Measurements from ENCODE around the gene IRF2BP1. TPM values are rescaled to one million over a fixed set of nuclear protein-coding genes. Genes with fewer than 3 reads are reported as not detected.

Gene IRF2BP1, protein sequence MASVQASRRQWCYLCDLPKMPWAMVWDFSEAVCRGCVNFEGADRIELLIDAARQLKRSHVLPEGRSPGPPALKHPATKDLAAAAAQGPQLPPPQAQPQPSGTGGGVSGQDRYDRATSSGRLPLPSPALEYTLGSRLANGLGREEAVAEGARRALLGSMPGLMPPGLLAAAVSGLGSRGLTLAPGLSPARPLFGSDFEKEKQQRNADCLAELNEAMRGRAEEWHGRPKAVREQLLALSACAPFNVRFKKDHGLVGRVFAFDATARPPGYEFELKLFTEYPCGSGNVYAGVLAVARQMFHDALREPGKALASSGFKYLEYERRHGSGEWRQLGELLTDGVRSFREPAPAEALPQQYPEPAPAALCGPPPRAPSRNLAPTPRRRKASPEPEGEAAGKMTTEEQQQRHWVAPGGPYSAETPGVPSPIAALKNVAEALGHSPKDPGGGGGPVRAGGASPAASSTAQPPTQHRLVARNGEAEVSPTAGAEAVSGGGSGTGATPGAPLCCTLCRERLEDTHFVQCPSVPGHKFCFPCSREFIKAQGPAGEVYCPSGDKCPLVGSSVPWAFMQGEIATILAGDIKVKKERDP
- total RNA-seq, result 15.3 and 15.8 TPM in 2 replicates

DNA sequence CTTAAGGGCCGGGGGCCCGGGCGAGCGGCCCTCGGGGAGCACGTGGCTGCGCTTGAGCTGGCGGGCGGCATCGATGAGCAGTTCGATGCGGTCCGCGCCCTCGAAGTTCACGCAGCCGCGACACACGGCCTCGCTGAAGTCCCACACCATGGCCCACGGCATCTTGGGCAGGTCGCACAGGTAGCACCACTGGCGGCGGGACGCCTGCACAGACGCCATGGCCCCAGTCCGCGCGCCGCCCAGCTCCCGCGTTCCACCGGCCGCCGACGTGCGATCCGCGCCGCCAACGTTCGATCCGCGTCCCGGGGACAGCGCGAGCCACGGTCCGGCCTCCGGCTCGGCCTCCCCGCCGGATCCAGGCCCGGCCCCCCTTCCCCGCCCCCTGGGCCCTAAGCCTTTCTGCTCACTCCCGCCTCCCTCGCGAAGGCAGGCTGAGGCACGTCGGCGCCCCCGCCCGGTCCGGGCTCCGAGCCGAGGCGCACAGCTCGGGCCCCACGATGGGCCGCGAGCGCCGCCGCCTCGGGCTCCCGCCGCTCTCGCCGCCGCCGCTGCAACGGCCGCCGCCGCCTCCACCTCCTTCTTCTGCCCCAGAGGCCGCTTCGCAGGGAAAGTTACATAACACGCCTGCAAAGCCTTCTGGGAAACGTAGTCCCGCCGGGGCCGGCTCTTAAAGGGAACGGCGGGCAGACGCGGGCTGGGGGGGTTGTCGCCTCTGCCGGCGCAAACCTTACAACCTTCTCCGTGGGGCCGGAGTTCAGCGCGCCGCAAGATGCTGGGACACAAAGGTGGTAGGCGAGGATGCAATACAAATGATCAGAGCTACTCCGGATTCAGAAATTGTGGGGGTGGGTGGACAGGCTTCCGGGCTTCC, at the start of gene IRF2BP1:
TSS of gene IRF2BP1 (minus strand) at position 586 of the 871 bp plus-strand sequence. CDS start at position 219, 367 bp downstream.
- intact Hi-C loops (cut with micrococcal nuclease), result loop anchor here (1.0 to 2.0 kb wide), 7 partner anchors 17 to 479 kb away; partner anchors contain the start of genes CCDC61, FBXO46, MYPOP and POLR1G

DNA sequence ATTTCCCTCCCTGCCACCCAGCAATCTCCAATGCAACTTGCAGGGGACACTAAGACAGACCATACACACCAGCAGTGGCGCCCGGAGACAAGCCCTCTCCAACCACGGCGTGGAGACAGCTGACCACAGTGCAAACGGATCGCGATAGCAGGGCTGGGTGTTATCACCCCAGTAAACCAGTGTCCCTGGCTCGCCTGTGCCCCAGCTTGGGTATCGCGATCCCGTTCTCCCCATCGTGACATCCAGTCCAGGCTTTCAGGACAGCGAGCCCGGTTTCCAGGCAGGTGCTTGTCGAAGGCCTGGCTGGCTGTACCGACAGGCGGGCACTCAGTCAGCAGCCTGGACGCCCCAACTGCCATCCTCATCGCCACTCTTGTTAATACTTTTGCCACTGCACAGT, 49.3 kb upstream of the IRF2BP1 start:
- intact Hi-C loops (cut with micrococcal nuclease), result no loop called here

DNA sequence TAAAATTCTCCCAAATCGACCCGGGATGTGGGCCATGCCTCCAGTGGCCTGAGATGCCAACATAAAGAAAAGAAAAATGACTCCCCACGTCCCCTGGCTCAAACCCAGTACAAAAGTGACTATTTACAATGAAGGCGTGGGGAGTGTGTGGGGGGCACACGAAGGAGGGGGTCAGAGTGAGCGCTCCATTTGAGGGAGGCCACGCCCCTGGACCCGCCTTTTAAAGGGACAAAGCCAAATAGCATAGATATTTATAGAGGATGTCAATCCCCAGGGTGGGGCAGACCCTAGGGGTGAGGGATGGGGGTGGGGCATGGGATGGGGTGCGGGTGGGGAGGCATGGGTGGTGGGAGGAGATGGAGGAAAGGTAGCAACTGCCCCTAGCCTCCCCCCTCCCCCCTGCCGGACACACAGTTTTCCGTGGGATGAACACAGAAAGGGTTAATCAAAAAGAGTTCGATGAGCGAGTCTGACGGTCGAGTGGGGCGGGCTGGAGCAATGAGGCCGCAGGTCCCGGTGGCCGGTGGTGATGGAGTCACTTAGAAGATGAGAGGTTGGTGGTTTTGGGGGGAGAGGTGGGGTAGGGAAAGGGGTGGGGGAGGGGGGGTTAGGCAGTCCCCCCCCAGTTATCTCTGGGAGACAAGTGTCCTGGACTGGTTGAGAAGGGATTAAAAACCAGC, 48.8 kb upstream of the IRF2BP1 start:
- intact Hi-C loops (cut with micrococcal nuclease), result no loop called here

DNA sequence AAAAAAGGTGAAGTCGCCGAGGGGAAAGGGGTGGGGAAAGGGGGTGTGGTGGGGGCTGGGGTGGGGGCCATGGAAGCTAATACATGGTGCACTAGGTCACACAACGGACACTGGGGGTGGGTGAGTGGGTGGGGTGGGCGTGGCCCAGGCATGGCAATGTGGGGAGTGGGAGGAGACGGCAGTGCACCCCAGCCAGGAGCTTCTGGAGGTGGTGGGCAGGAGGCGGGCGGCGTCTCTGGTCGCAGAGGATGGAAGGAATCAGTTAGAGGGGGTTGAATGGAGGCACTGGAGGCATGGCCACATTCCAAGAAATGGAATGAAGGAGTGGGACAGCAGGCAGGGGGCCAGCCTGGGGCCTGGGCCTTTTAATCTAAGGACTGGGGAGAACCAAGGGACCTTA, 47.8 kb upstream of the IRF2BP1 start:
- intact Hi-C loops (cut with micrococcal nuclease), result no loop called here

DNA sequence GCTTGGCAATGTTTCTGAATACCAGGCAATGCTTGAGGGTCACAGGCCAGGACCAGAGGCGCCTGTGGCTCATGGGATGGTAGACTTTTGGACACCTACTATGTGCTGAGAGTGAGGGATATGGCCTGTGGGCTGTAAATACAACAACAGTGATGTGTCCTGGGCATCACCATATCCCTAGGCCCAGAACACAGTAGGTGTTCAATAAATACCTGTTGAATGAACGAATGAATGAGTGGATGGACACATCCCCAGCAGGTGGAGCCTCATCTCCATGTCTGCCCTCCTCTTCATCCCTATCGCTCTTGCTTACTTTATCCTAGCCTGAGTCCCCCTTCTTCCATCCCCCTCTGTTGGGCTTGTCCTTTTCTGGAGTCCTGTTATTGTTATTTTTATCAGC, 45.1 kb upstream of the IRF2BP1 start:
- intact Hi-C loops (cut with micrococcal nuclease), result no loop called here

DNA sequence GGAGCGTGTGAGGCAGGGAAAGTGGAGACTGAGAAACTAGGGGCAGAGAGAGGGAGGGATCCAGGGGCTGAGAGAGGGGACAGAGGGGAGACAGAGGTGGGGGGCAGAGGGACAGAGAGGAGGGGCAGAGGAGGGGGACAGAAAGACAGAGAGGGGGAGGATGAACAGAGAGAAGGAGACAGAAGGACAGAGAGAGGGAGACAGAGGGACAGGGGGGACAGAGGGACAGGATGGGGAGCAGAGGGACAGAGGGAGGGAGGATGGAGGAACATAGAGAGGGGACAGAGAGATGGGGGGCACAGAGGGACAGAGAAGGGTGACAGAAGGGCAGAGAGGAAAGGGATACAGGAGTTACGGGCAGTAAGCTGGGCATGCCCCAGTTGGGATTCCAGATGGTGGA, 43.3 kb upstream of the IRF2BP1 start:
- intact Hi-C loops (cut with micrococcal nuclease), result loop anchor here (5.0 kb wide), 2 partner anchors 68 to 88 kb away; partner anchors contain the start of gene CCDC61

DNA sequence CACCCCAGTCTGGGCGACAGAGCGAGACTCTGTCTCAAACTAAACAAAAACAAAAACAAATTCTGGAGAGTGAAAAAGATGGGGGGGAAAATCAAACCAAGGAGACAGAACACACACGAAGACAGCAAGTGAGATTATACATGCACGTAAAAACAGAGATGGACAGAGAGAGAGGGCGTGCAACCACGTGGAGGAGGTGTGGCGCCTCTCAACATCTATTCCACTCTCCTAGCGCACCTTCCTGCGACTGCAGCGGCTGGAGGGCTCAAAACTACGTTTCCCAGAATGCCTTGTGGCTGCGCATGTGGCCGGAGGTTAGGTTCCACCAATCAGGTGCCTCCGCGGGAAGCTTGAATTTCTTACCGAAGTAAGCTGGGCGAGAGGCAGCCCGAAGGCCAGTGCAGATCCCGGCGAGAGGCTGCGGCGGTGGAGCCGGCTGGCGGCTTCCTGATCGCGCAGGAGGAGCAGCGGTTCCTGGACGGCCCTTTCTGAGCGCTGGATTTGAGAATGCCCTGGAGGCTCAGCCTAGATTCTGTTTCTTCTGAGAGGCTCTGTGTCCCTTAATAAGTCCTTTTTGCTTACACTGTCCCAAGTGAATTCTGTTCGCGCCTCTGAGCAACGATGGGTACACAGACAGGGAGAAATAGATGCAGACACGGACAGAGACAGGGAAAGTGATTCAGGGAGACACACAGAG, 41.8 kb upstream of the IRF2BP1 start:
- intact Hi-C loops (cut with micrococcal nuclease), result loop anchor here (1.0 to 5.0 kb wide), 3 partner anchors 25 to 90 kb away; partner anchors contain the start of genes CCDC61 and MYPOP

DNA sequence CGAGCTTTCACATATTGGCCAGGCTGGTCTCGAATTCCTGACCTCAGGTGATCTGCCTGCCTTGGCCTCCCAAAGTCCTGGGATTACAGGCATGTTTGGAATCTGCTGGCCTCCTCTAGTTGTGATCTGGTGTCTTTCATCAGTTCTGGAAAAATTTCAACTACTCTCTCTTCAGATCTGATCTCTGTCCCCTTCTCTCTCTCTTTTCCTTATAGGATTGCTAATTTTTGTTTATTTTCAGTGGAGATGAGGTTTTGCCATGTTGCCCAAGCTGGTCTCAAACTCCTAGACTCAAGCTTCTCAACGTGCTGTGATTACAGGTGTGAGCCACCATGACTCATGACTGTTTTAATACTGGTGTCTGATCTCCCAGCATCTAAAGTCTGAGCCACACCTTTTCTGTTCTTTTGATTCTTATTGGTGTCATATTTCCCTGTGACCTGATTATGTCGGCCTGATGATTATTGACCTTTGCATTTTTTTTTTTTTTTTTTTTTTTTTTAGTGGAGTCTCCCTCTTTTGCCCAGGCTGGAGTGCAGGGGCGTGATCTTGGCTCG, 39.0 kb upstream of the IRF2BP1 start:
- intact Hi-C loops (cut with micrococcal nuclease), result loop anchor here (5.0 kb wide), 2 partner anchors 72 to 92 kb away; partner anchors contain the start of gene CCDC61

DNA sequence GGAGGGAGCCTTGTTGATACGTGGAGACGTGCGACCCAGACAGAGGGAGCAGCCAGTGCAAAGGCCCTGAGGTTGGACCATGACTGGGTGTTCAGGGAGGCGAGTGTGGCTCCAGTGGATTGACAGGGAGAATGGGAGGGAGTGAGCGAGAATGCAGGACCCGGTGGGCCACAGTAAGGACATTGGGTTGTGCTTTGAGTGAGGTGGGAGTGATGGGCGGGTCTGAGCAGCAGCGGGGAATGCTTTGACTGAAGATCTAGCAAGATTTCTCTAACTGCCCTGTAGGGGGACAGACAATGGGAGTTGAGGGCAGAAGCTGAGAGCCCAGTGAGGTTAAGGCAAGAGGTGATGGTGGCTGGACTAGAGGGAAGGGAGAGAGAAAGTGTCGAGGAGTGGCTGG, 36.3 kb upstream of the IRF2BP1 start:
- intact Hi-C loops (cut with micrococcal nuclease), result no loop called here

DNA sequence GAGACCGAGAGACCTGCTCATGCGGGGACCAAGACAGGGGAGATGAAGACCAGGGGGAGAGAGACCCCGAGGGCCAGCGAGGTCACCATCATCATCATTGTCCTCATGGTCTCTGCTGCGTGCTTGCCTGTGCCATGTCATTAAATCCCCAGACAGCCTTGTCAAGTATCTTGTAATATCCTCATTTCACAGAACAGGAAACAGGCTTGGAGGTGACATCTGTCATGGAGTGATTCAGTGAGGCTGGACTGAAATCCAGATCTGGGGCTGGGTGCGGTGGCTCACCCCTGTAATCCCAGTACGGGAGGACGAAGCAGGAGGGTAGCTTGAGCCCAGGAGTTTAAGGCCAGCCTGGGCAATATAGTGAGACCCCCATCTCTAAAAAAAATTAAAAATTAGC, 34.5 kb upstream of the IRF2BP1 start:
- intact Hi-C loops (cut with micrococcal nuclease), result no loop called here

DNA sequence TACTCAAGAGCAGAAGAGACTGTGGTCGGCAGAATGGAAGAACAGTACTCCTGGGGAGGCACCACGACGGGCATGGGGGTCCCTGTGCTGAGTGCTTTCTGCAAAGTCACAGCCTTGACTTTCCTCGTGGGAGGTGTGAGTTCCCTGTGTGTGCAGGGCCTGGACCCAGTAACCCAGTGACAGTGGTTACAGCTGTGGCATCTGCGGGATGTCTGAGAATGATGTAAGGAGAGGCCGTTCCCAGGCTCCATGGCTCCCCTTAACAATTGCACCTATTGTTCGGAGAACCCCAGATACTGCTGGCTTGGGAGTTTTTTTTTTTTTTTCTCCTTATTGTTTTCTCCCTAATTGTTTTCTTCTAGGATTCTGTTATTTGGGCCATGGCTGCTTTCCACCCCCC, 33.7 kb upstream of the IRF2BP1 start:
- intact Hi-C loops (cut with micrococcal nuclease), result no loop called here

DNA sequence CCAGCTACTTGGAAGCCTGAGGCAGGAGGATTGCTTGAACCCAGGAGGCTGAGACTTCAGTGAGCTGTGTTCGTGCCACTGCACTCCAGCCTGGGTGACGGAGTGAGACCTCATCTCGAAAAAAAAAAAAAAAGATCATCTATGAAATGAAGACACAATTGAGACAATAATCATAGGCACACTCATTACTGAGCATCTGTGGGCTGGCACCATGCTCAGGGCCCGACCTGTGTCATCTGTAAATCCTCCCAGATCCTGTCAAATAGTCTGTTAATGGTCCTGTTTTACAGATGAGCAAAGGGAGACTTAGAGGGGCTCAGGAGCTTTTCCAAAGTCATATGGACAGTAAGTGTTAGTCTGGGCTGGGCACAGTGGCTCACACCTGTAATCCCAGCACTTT, 32.8 kb upstream of the IRF2BP1 start:
- intact Hi-C loops (cut with micrococcal nuclease), result no loop called here

DNA sequence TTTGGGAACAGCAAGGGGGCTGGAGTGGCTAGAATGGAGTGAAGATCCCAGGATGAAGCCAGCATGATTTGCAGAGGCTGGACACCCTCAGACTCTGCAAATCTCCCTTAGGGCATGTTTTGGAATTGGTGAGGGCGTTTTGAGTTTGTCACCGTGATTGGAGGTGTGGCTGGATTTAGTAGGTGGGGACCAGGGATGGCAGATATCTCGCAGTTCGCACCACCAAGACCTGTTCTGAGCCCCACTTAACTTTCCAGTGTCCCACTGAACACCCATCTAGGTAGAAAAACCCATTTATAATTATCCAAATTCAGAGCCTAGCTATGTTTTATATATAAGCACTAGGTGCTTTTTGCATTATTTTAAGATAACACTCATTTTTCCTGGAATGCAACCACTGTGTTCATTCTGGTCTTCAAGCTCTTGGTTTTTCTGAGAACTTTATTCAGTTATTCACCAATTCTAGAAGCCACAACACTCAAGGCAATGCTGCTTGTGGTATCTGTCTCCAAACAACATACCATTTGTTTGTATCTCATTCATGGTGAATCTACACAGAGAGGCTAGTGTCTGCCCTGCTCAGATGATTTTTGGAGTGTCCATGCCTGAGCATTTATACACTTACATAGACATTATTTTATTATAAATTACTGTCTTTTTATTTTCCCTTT, 31.6 kb upstream of the IRF2BP1 start:
- intact Hi-C loops (cut with micrococcal nuclease), result no loop called here

DNA sequence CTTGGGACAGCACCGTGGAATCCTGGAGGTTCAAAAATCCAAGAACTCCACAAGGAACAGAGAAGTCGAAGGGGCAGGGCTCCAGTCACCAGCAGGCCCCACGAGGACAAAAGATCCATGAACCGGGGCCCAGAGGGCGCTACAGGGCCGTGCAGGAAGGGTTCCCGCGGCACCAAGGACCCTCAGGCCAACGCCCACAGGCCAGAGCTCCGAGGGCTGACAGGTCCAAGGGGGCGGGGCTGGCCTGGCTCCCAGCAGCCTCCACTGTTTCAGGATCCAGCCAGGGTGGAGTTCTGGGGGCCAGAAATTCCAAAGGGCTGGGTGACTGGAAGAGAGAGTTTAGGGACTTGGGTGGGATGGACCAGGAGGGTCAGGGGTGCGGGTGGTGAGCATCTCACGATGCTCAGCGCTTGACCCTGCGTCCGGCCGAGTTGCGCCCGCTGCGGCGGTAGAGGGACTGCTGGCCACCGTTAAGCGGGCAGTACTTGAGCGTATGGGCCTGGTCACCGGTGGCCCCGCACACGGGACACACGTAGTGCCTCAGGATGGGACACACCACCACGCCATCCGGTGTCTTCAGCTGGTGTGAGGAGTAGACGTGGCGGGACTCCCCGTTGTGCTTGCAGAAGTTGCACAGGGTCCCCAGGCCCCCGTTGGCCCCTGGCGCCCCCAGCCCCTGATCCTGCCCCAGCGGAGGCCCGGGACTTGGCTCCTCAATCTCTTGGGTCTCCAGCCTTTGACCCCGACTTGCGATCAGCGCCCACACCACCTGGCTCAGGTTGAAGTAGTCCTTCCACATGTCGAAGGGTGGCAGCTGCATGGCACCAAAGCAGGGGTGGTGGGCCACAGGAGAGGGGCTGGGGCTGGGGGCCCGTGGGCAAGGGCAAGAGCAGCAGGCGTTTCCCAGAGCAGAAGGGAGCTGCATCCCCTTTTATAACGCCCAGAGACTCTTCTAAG, 28.2 kb upstream of the IRF2BP1 start, which contains the start of gene NANOS2:
TSS of gene NANOS2 (minus strand) at position 905 of the 957 bp plus-strand sequence. CDS start at position 820, 85 bp downstream.
- intact Hi-C loops (cut with micrococcal nuclease), result no loop called here

DNA sequence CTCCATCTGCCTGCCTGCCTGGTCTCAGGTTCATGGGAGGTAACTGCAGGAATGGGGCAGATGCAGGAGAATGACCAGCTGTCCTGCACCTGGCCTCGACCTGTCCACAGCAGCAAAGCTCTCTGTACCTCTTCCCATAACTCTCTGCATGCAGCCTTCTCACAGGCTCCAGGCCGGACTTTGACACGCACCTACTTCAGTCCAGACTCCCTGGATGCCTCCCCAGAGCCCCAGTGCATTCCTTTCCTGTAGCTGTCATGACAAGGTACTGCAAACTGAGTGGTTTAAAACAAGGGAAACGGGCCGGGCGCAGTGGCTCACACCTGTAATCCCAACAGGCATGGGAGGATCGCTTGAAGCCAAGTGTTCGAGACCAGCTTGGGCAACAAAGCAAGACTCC, 25.4 kb upstream of the IRF2BP1 start:
- intact Hi-C loops (cut with micrococcal nuclease), result no loop called here

DNA sequence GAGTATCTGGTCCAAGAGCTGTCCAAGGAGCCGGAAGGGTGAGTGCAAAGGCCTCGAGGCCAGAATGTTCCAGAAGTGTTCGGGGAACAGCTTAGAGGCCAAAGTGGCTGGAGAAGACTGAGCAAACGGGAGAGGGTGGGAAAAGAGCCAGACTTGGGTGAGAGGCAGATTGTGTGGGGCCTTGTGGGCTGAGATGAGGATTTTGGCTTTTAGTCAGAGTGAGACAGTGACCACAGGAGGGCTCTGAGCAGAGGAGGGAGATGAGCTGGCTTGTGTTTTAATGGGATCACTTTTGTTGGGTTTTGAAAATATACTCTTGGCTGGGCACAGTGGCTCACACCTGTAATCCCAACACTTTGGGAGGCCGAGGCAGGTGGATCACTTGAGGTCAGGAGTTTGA, 23.0 kb upstream of the IRF2BP1 start:
- intact Hi-C loops (cut with micrococcal nuclease), result no loop called here

DNA sequence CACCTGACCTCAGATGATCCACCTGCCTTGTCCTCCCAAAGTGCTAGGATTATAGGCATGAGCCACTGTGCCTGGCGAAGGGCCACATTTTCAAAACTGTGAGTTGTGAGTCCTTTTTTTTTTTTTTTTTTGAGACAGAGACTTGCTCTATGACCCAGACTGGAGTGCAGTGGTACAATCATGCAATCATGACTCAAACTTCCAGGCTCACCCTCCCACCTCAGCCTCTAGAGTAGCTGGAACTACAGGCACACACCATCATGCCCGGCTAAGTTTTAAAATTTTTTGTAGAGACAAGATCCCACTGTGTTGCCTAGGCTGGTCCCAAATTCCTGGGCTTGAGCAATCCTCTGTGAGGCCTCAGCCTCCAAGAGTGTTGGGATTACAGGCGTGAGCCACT, 20.3 kb upstream of the IRF2BP1 start:
- intact Hi-C loops (cut with micrococcal nuclease), result no loop called here

DNA sequence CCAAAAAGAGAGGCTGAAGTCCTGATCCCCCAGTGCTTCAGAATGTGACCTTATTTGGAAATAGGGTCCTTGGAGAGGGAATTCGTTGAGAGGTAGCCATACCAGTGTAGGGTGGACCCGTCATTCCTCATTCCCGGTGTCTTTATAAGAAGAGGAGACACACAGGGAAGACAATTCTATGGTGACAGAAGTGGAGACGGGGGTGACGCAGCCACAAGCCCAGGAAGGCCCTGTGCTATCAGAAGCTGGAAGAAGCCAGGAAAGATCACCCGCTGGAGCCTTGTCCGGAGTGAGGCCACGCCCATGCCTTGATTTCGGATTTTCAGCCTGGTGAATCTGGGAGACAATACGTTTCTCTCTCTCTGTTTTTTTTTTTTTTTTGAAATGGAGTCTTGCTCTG, 19.1 kb upstream of the IRF2BP1 start:
- intact Hi-C loops (cut with micrococcal nuclease), result no loop called here
